ENCODE measurements around the gene IQCM. TPM values are rescaled to one million over a fixed set of nuclear protein-coding genes. Genes with fewer than 3 reads are reported as not detected.

The IQCM gene, protein sequence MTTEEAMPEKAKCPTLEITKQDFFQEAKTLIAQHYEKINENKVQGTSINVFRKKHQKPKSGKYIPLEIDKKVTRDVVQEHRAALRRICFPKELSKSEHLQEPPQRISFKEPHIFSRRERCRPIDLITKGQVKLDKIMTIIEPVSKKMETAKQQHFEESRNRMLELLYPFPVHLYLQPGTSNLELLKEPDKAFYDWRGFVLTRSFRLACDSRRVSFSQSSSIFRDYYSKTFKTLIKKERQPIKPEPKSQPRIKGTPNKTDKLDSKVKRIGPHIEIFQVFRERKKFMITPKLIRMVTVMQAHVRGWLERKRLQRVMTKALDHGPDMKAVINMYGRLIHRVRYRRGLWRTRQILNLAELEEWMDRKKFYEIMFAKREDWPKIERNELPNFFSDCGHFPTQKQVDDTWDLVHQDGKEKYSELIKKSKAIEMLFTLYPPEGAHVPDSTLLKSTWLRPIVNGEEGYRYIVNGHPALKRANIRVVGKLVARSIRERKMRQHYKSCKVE
- total RNA-seq: not detected in 2 replicates

DNA sequence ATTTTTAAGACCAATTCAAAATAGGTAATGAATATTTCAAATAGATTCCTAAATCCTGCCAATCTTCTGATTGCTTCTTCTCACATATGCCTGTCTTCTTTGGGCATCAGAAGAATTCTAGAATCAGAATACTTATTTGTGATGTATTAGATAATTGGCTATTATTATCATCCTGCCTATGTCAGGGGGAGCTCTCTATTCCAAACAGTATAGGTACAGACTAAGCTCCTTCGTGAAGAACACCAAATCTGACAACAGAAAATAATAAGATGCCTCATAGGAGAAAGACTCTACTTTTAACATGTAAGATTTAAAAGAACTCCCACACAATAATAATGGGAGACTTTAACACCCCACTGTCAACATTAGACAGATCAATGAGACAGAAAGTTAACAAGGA, at the start of gene IQCM:
Gene IQCM (minus strand): TSS at position 101 of the 400 bp plus-strand sequence. CDS start 73,152 bp downstream, outside the sequence.

Data from cardiac ventricle fibroblast (primary cell).